A673 (cell line): ENCODE measurements around the gene H19.

Experiments used
- EZH2 ChIP-seq: fragments of 200-600 bp; sonication (generic); IDR thresholded peaks from 2 replicates; pipeline ENCODE4 v1.6.1; 2017; ENCODE audit warnings: borderline replicate concordance, low read depth, mild to moderate bottlenecking, mixed read lengths, antibody characterized with exemption, low read length; ENCODE audit not compliant: poor library complexity, severe bottlenecking
- TF ChIP-seq, protein P1 (sequence below): fragments of 300-800, 200-600 bp; sonication (generic); conservative IDR thresholded peaks from 2 replicates; pipeline ENCODE4 v1.5.1; 2017; ENCODE audit warnings: low read depth, mild to moderate bottlenecking, antibody characterized with exemption, low read length, moderate library complexity, mixed read lengths

DNA sequence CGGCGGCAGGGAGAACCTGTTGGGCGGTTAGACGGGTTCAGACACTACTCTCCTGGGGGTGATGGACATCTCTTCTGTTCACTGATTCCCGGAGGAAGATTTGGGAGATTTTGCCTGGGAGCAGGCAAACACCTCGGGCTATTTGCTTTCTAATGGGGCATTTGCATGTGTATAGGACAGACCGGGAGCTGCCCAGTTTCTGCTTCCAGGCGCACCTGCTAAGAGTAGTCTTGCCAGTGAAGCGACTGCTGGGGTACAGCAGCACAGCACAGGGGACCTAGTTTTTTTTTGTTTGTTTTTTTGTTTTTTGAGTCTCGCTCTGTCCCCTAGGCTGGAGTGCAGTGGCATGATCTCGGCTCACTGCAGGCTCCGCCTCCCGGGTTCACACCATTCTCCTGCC lies 6.8 kb upstream of the H19 start:
- TF ChIP-seq, protein P1, sequence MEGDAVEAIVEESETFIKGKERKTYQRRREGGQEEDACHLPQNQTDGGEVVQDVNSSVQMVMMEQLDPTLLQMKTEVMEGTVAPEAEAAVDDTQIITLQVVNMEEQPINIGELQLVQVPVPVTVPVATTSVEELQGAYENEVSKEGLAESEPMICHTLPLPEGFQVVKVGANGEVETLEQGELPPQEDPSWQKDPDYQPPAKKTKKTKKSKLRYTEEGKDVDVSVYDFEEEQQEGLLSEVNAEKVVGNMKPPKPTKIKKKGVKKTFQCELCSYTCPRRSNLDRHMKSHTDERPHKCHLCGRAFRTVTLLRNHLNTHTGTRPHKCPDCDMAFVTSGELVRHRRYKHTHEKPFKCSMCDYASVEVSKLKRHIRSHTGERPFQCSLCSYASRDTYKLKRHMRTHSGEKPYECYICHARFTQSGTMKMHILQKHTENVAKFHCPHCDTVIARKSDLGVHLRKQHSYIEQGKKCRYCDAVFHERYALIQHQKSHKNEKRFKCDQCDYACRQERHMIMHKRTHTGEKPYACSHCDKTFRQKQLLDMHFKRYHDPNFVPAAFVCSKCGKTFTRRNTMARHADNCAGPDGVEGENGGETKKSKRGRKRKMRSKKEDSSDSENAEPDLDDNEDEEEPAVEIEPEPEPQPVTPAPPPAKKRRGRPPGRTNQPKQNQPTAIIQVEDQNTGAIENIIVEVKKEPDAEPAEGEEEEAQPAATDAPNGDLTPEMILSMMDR, result no peak
- TF ChIP-seq EZH2, result no peak
